NCI-H748 treated with DMSO at 0.1 percent for 48 hours (cell line): ENCODE data around the gene C6orf132.

Experiments
- DNase-seq: peaks from one replicate; lab custom pipeline; 2025; lab: John Stamatoyannopoulos, UW

C6orf132 gene

GRCh38 chr6:42136508-42137193, 5.8 kb downstream of the C6orf132 start:
- DNase-seq: no peak

- no peak for DNase-seq
These were observed 6.7 kb downstream of the C6orf132 start for GRCh38 chr6:42135722-42136121.

- no peak for DNase-seq
These were observed 7.3 kb downstream of the C6orf132 start for GRCh38 chr6:42135161-42135560.

GRCh38 chr6:42133926-42134325, 8.5 kb downstream of the C6orf132 start:
- DNase-seq: no peak

DNA sequence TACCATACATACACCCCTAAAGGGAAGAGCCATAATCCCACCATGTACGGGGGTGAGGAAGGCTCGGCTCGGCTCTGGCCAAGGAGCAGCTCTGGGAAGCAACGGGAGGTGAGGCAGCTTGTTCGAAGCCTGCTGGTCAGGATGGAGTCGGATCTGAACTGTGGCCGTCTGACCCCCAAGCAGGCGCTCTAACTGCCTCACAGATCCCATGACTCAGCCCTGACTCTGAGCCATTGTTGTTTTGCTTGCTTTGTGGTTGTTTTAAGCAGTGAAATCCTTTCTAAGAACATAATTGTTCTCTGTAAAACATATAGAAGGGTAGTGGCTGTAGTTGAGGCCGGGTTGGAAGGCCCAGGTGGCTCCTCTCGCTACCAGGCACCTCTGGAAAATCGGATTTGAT, 10.9 kb downstream of the C6orf132 start:
- DNase-seq: no peak

GRCh38 chr6:42129360-42129676, 13.1 kb downstream of the C6orf132 start:
- no peak for DNase-seq

DNA sequence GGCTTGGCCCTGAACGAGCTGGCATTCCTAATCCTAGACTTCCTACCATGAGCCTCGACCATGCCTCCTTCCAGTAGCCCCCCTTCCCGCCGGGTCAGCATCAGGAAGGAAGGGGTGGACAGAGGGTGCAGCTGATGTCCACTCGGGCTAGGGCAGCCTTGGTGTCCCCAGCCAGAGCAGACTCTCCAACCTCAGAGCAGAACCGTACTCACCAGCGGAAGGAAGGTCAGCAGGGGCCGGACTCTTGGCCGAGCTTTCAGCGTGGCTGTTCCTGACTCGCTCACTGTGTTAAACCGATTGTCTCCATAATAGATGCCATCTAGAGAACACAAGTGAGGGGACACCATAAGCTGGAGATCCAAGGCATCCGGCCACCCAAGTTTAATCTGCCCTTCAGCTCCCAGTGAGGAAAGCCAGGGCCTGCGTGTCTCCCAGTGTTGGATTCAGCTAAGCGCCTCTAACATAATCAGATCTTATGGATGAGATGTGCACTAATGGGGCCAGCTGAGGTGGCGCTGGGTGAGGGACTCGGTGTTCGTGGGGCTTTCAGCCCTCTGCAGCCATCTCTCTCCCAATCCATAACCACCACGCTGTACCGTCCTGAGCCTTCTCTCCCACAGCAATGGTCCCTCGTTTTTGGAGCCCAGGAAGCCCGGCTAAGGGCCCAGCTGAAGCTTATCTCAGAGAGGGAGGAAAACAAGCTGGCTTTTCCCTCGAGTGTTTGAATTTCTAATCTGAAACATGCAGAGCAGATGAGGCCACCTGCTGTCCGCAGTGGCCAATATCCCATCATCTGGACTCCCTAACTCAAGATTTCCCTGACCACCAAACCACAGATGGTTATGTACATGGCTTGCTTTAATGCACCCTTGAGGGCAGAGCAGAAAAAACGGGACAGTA, 13.7 kb downstream of the C6orf132 start:
- no peak for DNase-seq

DNA sequence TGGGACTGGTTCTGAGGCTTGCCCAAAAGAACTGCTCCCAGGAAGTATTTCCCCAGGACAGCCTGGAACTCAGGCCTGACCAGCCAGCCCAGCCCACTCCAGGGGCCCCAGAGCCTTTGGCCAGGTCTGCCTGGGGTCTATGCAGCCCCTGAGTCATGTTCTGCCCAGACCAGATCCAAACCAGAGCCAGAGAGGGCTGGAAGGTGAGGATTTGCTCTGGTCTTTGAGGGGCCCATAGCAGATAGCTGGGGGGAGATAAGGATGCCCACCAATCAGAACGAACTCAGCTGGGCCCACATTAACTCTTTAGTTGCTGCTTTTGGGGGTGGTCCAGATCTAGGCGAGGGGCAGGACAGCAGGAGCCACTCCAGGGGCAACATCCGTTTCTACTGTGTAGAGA, 16.8 kb downstream of the C6orf132 start:
- DNase-seq: no peak

DNA sequence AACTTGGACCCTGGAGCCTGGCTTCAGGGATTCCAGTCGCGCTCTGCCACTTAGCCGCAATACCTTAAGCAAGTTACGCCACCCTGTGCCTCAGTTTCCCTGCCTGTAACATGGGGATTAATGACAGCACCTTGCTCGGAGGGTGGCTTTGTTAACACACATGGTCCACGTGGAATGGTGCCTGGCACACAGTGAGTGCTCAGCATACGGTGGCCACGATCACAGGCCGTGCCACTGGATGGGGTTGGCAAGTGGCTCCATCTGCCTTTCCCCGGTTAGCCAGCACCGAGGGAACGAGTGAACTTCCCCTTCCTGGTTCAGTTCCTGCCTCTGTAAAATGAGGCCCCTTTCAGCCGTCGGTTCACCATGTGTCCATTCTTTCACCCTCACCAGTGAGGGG, 17.2 kb downstream of the C6orf132 start:
- DNase-seq: no peak

DNA sequence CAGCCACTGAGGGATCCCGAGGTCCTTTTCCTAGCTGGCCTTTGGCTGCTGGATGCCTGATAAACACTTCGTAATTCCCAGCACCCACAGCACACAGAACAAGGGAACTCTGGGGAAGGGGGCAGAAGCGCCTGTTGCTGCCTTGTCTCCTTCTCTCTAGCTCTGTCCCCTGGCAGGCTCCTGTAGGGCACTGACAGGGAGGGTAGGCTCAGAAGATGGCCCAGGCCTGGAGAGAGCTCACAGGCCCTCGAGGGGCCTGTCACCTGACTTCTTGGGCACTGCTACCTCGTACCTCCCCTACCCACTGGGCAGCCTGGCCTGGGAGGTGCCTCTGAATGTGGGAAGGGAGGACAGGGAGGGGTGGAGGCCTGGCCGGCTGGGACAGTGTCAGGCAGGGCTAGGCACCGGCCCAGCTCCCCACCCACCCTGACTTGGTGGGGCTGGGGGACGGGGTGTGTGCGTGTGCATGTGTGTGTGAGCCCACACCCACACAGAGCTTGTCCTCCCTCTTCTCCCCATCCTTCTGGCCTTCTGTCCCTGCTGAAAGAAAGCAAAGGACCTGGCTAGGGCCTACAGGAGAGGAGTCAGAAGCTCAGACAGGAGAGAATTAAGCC, 18.1 kb downstream of the C6orf132 start:
- no peak for DNase-seq

GRCh38 chr6:42123379-42124103, 18.9 kb downstream of the C6orf132 start:
- no peak for DNase-seq

GRCh38 chr6:42120895-42121865, 21.2 kb downstream of the C6orf132 start:
- no peak for DNase-seq

- no peak for DNase-seq
These were observed 24.0 kb downstream of the C6orf132 start for GRCh38 chr6:42118162-42119001.

- DNase-seq: no peak
These were observed 24.6 kb downstream of the C6orf132 start for GRCh38 chr6:42117843-42118161.

DNA sequence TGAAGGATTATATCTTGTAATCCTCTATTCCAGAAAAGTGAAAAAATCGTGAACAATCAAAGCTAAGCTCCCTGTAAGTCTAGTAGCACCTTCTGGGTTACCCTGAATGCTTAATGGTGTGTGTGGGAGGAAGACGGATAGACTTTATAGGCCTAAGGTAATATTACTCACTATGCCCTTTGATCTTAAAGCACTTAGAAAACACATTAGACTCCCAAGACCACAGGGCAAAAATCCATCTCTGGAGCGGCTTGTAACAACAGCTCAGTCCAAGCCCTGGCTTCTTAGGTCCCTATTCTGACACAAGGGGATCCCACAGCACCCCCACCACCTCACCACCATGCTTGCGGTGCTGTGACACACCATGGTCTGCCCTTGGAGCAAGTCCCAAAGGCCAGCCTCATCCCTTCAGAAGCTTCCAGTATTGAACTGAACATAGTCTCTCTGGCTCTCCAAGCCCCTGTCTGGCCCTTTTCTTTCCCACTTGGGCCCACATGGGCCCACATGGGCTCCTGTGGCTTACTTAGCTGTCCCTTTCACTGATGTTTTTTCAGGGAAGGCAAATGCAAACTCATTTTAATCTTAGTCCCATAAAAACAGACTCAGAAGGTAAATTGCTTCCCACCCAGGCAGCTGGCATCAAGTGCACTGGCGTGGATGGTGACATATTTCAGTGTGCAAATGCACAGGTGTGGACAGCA, 28.3 kb downstream of the C6orf132 start:
- no peak for DNase-seq

- DNase-seq: no peak
These were observed 30.1 kb downstream of the C6orf132 start for GRCh38 chr6:42112351-42112750.

- no peak for DNase-seq
These were observed 31.7 kb downstream of the C6orf132 start for GRCh38 chr6:42110683-42111082.

DNA sequence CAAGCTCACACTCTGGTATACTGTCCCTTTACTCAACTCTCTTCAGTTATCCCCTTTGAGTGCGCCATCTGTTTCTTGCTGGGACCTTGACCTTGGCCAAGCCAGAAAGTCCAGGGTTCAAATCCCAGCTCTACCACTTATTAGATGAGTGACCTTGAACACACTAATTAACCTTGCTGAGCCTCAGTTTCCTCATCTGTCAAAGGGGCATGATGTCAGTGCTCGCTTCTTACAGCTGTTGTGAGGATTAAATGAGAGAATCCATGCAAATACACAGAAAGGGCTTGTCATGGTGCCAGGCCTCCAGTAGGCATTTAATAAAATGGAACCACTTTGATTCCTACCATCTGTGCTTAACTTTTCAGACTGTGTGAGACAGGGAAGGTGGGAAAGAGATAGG, 34.3 kb downstream of the C6orf132 start:
- DNase-seq: no peak

DNA sequence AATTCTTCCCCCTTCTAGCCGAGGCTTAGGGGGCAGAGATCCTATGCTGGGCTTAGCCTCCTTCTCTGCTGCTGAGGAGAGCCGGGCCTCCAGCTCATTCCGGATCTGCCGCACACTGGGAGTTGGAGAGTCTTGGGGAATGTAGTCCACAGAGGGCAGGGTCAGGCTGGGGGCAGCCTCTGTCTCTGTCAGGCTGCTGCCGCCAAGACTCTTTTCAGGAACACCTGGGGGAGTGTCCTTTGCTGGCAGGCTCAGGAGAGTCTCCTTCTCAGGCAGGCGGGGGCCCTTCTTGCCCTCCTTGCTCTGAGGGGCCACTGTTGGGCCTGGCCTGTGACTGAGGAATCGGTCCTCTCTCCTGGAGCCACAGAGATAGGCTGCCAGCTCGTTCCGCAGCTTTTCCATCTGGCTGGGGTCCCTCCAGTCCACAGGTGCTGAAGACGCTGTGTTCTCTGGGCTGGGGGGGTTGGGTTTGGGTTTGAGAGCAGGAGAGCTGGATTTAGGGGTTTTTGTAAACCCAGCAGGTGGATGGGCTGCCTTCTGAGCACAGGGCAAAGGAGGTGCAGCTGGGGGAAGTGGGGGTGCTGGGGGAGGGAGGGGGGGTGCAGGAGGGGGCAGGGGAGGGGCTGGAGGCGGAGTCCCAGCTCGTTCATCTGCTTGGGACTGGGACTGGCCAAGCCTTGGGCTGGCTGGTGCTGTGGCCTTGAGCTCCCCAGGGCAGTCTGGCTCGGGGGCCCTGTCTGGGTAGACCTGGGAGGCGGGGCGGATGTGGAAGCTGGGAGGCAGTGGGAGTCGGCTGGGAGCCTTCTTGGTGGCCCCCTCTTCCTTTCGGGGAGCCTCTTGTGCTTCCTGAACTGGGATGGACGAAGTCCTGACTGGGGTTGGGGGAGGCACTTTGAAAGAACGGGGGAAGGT, 36.1 kb downstream of the C6orf132 start:
- no peak for DNase-seq
